HG03097 (cell line): ENCODE data around the gene SPDYE5.

Source experiments
- ATAC-seq: cut with Tn5 transposase; IDR thresholded peaks from one replicate; pipeline ENCODE4 v1.9.1; 2021; ENCODE audit not compliant: unreplicated experiment, low FRiP score

Gene SPDYE5

GRCh38 chr7:75536940-75537538 is 44.9 kb downstream of the SPDYE5 start:
- ATAC-seq = no peak

GRCh38 chr7:75537731-75538130 is 45.6 kb downstream of the SPDYE5 start:
- ATAC-seq = no peak

DNA sequence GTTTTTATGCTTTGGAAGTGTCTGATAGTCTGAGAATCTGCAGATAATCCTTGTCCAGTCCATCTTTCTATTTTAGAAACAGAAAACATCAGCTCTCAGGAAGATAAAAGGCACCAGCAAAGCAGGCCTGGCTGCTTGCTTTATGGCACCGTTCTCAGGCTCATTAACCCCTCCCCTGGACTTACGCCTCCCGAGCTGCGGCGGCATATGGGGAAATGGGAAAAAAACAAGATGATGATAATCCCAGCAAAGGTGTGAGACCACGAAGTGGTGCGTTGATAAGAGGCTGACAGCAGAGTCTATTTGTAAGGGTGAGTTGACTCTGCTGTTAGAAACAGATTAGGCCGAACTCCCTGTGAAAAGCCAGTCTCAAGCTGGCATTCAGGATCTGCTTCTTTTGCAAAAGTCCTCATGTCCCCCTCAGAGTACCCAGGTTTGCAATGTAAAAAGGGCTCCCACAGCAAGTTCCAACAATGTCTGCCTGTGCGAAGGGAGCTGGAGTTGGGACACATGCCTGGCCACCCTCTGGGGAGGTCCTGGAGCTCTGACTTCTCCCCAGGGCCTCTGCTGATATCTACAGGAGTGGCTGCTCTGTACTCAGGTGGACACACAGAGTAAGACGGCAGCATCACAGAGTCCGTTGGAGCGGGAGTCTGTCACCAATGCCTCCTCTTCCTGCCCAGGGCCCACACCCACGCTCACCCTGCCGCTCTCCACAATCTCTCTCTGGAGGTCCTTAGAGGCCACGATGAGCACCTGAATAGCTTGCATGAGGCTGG is 54.3 kb downstream of the SPDYE5 start:
- no peak for ATAC-seq
